ENCODE measurements around the gene CASZ1. TPM values are rescaled to one million over a fixed set of nuclear protein-coding genes. Genes with fewer than 3 reads are reported as not detected.

The CASZ1 gene
- total RNA-seq, 2 donors from 2014 or later, result 18.4 to 21.5 TPM

DNA sequence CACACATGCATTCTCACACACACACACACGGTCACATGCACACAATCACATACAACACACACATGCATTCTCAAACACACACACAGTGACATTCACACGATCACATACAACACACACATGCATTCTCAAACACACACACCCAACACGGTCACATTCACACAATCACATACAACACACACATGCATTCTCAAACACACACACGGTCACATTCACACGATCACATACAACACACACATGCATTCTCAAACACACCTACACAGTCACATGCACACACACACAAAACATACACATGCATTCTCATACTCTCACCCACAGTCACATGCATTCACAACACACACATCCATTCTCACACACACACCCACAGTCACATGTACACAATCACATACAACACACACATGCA, 135.0 kb downstream of the CASZ1 start:
- no peak for DNase-seq (ENCODE audit: low spot score)
- intact Hi-C loops (cut with DNase I), result no loop called here

DNA sequence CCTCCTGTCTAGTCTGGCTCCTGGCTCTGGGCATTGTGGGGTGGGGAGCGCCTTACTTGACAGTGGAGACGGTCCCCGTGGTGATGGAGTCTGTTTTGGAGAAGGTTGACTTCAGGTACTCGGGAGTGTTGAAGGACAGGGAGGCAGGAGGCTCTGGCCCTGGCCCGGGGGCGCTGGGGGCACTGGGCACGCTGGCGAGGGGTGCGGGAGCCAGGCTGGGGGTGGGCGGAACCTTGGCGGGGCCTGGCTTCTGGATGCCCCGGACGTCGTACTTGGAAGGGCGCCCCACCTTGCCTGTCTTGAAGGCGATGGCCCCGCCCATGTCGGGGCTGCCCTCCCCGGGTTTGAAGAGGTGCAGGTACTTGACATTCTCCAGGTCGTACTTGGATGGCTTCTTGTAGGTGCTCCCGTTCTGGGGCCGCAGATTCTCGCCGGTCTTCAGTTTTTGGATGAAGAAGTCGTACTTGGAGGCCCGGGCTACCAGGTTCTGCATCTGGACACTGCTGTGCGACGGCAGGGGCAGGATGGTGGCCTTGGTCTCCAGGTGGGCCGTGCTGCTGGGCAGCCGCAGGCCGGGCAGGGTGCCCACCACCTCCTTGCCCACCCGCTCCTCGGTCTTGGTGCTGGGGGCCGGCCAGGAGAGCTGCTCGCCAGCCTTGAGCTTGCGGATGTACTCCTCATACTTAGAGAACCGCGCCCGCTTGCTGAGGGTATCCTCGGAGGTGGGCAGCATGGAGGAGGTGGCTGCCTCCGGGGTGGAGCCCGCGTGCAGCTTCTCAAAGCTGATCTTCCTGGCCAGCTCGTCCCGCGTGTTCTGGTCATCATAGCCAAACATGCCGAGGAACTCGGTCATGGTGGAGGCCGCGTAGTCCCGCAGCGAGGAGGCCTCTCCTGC, 136.6 kb downstream of the CASZ1 start:
- intact Hi-C loops (cut with DNase I), result no loop called here
- DNase-seq (ENCODE audit: low spot score), result no peak

DNA sequence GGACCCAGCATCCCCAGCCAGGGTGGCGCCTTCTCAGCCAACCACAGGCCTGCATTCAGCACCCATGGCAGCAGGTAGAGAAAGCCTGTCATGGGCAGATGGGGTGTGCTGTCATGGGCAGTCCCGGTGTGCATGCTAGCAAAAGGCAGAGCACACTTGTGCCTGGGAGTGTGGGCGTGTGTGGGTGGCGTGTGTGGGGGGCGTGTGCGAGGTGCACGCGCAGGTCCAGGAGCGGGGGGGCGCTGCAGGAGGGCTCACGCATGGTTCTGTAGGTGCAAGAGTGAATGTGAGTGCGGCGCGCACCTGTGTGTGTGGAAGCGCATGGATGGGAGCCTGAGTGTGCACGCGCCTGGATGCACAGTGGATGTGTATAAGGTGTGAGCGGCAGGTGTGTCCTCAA, 137.2 kb downstream of the CASZ1 start:
- DNase-seq (ENCODE audit: low spot score), result no peak
- intact Hi-C loops (cut with DNase I), result no loop called here

DNA sequence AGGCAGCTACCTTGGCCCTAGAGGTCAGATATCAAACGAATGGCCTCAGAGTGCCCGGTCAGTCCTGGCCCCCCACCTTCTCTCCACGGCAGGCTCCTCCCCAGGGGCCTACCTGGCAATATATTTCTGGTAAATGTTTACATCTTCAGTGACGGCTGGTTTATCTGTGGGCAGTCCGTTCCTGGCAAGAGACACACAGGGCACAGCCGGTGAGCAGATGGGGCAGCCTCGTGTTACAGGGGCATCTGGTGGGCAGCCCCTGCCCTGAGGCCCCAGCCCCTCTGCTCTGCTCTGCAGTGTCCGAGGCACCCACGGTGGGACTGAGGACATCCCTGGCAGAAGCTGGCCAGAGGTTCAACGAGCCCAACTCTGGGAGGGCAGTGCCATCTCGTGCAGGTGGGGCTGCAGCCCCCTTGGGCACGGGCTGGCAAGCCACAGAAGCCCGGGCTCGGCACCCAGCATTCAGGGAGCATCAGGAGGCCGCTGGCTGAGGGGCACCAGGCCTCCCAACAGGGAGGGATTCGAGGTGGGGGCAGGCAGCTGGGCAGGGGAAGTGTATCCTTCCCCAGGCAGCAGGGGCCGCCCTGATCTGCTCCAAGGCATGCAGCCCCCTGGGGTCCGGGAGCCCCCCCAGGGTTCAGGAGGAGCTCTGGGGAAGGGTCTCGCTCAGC, 137.9 kb downstream of the CASZ1 start:
- no peak for DNase-seq (ENCODE audit: low spot score)
- intact Hi-C loops (cut with DNase I), result no loop called here

DNA sequence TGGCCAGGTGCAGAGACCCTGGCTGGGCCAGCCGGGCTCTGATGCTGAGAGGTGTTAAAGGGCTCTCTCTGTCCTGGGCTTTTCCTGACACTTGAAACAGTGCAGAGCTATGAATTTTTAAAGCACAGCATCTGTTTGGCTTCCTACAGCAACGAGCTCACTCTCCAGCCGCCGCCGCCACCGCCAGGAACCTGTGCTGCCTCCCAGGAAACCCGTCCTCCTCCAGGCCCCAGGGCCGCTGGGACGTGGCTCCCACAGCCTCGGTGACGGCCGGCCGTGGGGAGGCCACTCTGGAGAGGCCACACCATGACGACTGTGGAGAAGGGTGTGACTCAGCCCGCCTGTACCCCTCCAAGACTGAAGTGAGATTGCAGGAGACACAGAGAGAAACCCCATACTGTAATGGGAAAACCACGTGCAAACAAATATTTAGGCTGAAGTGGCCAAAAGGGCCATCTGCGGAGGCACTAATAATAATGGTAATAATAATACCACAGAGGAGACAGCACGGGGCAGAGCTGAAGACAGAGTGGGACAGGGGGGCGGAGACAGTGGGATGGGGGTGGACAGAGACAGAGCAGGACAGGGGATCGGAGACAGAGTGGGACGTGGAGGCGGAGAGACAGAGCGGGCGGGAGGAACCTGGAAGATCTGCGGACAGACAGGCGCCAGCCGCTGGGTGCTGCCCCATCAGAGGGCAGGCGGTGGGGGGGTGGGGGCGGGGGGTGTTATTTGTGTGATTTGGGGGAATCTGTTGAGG, 139.2 kb downstream of the CASZ1 start:
- no peak for DNase-seq (ENCODE audit: low spot score)
- intact Hi-C loops (cut with DNase I), result no loop called here

DNA sequence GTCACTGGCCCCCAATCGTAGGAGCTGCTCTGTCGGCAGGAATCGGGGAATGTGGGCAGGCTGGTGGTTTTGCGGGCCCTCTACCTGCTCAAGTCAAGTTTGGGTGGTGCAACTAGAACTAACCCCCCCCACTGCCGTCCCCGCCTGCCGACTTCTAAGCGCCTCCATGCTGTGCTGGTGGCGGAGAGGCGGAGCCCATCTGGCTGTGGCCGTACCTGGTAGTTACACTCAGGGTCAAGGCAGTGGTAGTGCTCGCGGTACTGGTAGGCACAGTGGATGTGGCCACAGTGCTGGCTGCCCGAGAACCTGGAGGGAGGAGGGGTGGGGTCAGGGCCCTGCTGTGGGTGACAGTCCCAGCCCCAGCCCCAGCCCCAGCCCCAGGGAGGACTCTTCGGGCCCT, 140.0 kb downstream of the CASZ1 start:
- intact Hi-C loops (cut with DNase I), result no loop called here
- DNase-seq (ENCODE audit: low spot score), result no peak

DNA sequence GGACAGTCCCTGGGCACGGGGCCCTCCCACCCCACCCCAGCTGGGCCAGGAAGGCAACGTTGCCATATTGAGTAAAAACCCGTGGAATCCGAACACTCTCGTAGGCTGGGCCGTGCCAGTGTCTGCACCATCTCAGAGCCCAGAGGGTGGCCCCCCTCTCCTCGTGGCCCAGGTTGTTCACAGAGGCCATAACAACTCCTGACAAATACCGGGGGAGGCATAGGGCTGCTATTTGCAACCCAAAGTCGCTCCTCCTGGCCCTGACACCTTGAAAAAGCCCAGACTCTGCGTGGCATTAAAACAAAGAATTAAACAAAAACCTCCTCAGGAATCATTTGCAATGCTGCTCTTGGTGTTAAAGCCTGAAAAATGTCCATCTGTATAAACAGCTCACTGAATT, 141.4 kb downstream of the CASZ1 start:
- intact Hi-C loops (cut with DNase I), result no loop called here
- no peak for DNase-seq (ENCODE audit: low spot score)

DNA sequence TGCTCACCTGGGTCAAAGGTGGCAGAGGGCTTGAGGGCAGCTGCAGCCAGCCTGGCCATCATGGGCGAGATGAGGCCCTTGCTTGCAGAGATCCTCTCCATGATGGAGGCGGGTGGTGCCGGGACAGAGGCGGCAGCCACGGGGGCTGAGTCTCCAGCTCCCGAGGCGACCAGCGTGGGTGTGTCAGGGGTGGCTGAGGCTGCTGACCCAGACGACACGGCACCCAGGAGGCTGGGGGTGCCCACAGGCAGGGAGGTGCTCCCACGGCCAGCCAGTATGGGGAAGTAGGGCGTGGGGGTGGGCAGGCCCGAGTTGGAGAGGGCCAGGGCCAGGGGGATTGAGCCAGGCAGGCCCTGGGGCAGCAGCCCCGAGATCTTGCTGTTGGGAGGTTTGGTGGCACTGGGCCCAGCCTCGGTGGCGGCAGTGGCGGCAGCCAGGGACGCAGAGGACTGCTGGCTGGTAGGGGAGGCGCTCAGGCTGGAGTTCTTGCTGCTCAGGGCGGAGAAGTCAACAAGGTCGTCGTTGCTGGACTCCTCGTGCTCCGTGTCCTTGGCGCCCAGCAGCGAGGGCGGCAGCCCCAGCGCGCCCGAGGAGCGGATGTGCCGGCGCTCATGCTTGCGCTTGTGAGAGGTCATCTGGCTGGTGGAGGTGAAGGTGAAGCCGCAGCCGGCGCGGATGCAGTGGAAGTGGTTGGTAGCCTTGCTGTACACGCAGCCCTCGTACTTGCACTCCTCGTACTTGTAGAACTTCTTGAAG, 142.9 kb downstream of the CASZ1 start:
- intact Hi-C loops (cut with DNase I), result no loop called here
- DNase-seq (ENCODE audit: low spot score), result no peak

DNA sequence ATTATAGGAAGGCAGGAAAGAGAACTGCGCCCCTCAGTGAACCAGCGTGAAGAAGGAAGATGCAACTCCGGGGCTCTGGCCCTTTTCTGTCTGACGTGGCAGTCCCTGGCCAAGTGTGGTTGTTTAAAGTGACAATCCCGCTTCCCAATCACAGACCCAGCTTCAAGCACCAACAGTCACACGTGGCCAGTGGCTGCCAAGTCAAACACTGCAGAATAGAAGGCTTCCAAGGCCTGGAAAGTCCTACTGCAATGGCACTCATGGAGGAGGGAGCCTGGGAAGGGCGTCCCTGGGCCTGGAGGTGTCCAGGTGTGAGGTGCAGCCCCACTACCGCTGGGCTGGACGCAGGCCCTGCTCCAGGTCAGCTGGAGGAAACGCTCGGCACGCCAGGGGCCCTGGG, 143.8 kb downstream of the CASZ1 start:
- no peak for DNase-seq (ENCODE audit: low spot score)
- intact Hi-C loops (cut with DNase I), result no loop called here

DNA sequence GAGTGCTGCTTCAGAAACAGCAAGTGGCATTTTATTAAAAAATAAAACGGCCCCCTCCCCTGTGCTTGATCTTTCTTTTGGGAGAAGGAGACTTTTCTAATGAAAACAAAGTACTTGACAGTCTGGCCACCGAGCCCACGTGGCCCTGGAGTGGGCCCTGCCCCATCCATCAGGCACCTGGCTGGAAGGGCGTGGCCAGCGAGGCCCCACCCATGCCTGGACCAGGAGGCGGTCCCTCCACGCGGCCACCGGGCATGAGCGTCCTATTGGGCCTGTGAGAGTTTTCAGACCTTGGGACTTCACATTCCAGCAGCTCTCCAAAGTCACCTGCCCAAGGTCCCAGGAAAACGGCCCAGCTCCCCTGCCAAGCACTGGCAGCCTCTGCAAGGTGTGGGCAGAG, 144.7 kb downstream of the CASZ1 start:
- intact Hi-C loops (cut with DNase I), result no loop called here
- no peak for DNase-seq (ENCODE audit: low spot score)

DNA sequence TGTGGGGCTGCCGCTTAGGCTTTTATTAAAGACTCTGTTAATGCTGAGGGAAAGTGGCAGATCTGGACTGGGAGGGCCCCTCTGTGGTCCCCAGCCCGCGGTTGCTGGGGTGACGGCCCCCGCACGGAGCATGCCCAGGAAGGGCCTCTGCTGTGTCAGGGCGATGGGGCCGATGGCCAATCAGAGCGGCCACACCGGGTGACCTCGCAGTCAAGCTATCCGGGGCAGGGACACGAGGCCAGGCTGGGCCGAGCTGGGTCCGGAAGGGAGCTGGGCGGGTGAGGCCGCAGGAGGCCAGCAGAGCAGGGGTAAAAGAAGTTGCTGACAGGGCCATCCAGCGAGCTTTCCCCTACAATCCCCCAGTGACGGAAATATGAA, 145.1 kb downstream of the CASZ1 start:
- no peak for DNase-seq (ENCODE audit: low spot score)

DNA sequence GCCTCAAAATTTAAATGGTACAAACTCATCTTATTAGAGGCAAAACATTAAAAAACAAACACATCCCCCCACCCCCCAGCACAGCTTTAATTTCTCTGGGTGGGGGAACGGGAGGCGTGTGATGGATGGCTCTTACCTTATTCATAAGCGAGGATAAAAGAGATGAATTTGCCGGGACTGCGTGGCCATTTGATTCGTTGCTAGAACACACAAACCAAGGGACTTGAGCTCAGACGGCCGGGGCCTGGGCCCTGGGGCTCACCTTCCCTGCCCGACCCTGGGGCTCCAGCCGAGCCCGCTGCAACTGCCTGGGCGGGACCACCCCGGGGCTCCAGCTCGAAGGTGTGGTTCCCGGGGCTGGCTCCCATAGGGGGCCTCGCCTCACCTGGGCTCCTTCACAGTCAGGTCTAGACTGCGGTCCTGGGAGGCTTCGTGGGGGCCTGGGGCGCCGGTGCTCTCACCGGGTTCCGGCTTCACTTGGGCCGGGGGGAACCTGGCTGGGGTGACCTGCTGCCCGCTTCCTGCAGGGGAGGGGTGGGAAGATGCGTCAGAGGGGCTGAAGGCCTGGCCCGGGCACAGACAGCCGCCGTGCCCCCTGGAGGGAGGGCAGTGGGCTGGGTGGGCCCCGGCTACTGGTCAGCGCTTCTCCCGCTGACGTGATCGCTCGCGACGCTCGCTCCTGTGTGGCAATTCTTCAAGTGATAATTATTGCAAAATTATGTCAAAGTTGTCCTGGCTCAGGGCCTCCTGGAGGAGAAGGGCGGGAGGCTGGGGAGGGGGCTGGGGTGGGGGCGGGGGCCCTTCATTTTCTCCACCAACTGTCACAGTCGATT, 145.7 kb downstream of the CASZ1 start:
- no peak for DNase-seq (ENCODE audit: low spot score)
- intact Hi-C loops (cut with DNase I), result no loop called here

More for the DNA sequence above, 145.1 kb downstream of the CASZ1 start:
- intact Hi-C loops (cut with DNase I), result no loop called here

DNA sequence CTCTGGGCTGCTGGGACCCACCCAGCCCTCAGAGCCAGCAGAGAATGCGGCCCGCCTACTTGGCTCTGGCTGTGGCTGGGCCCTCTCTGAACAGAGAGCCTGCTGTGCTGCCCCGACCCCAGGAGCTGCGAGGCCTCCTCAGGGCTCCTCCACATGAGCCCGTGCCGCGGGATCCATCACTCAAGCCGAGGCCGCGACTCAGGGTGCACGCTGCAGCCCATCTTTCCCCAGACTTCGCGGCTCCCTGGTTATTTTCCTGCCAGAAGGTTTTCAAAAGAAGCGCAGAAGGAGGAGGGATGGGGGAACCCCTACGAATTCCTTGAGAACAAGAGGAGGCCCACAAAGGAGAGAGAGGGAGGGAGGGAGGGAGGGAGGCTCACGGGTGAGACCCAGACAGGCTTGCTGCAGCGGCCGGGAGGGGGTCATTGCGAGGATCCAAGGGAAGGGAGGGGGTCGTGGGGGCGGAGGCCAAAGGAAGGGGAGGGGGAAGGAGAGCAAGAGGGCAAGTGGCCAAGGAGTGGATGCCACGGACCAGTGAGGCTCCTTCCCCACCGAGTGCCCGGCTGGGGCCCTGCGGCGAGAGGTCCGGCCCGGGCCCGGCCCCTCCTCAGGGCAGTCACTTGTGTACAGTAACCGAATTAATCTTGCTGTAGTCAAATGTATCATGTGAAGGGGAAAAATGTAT, 146.8 kb downstream of the CASZ1 start:
- intact Hi-C loops (cut with DNase I), result loop anchor here in 1 of 2 donors (10.0 kb wide), 1 partner anchor 1535 kb away; no protein-coding TSS in a partner anchor
- no peak for DNase-seq (ENCODE audit: low spot score)

DNA sequence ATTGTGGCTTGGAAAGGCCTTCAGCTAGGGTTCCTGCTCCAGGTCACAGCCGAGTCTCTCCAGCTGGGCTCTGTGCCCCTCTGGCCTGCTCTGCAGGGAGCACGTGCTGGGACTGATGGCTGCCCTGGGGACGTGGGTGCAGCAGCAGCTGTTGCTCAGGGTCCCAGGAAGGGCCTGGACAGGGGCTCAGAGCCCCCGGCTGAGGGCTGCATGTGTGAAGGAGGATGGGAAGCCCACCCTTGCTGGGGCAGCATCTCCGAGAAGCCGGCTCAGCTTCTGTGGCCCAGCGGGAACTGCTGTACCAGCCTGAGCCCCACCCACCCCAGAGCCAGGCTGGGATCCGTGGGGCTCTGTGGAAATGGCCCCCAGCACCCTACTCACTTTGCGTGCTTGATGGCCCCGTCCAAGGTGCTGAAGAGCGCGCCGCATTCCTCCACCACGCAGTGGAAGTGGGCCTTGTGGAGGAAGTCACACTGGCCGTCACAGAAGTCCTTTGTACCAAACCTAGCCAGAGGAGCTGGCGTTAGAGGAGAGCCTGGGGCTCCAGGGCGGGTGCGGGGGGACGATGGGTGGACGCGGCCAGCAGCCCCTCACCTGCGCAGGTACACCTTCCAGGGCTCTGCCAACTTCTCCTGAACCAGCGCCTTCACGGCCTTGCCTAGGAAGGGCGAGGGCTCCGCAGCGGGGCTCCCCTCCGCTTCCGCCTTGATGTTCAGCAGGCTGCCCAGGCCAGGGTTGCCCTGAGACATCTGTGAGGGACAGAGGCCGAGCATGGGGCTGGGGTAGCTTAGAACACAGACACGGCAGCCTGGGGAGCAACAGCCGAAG, 147.5 kb downstream of the CASZ1 start:
- intact Hi-C loops (cut with DNase I), result loop anchor here in 1 of 2 donors (10.0 kb wide), 1 partner anchor 1536 kb away; no protein-coding TSS in a partner anchor
- no peak for DNase-seq (ENCODE audit: low spot score)

DNA sequence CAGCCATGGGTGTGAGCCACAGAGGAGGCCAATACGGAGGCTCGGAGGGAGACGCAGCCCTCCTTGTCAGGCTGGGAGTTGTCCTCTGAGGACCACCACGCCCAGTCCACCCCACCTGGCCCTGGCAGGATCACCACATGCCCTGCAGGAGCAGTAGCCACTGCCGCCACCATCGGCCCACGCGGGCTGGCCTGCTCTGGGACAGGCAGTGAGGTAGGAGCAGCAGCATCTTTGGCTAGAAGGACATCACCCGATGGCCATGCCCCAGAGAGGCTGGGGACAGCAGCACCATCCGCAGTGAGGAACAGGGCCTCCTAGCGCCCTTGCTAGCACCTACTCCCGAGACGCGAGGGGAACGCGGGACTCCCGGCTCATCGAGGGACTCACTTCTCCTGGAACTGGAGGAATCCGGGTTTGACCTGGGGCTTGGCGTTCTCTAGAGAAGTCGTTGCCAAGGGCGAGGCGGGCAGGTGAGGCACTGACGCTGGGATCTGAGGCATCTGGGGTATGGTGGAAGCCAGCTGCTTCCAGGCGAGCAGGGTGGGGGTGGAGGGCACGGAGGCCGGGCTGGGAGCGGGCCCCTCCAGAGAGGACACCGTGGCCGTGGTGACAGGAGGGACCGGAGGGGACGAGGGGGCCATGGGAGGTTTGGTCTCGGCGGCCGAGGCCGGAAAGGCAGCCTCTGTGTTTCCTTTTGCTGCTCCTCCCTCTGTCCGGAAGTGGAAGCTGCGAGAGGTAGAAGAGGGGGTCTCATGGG, 148.9 kb downstream of the CASZ1 start:
- intact Hi-C loops (cut with DNase I), result loop anchor here in 1 of 2 donors (10.0 kb wide), 1 partner anchor 1537 kb away; no protein-coding TSS in a partner anchor
- DNase-seq (ENCODE audit: low spot score), result no peak

DNA sequence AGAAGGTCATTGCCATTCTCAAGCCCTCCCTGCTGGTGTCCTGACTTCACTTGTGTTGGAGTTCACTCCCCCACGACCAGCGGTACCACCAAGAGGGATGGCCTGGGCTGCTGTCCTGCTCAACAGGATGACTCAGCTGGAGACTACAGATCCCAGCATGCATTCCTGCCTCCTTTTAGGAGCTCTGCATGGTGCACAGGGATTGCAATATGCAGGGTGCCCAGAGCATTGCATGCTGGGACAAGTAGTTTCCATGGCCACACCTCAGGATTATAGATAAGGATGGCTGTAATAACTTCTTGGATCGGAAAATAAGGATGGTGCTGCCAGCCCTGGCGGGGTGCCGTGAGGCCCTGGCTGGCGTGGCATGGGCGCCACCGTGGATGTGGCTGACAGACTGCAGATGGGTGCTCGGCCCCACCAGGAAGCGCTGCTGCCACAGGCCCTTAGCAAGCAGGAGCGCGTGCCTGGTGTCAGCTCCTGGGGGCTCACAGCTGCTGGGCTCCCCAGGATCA, 150.0 kb downstream of the CASZ1 start:
- DNase-seq (ENCODE audit: low spot score), result no peak
- intact Hi-C loops (cut with DNase I), result loop anchor here in 1 of 2 donors (10.0 kb wide), 1 partner anchor 1538 kb away; no protein-coding TSS in a partner anchor

Data from posterior vena cava (tissue), 2 donors.